ENCODE measurements around the gene SCD5.

Gene SCD5

GRCh38 chr4:82623121-82623683 lies 175.4 kb downstream of the SCD5 start:
- TF ChIP-seq TARDBP (IDR thresholded peaks at IDR 0.05) (no peak), ARNT (IDR thresholded peaks at IDR 0.05) (no peak), NFRKB (IDR thresholded peaks at IDR 0.05) (no peak), PKNOX1 (IDR thresholded peaks at IDR 0.05) (no peak), FOXA1 (IDR thresholded peaks at IDR 0.05) (no peak), SUZ12 (IDR thresholded peaks at IDR 0.05) (no peak), BHLHE40 (IDR thresholded peaks at IDR 0.05; ENCODE audit: borderline replicate concordance) (no peak), FOXM1 (IDR thresholded peaks at IDR 0.05; ENCODE audit: borderline replicate concordance) (no peak), HDGF (IDR thresholded peaks at IDR 0.05; ENCODE audit: borderline replicate concordance) (no peak), LEF1 (IDR thresholded peaks at IDR 0.05; ENCODE audit: borderline replicate concordance) (no peak)
- POLR2A ChIA-PET: no interaction called here
- CTCF ChIA-PET: no interaction called here
- no peak for DNase-seq (ENCODE audit: extremely low spot score)

- no peak for TF ChIP-seq FOXM1 (IDR thresholded peaks at IDR 0.05; ENCODE audit: borderline replicate concordance)
- TF ChIP-seq PKNOX1 (IDR thresholded peaks at IDR 0.05): no peak
- TF ChIP-seq FOXK2 (IDR thresholded peaks at IDR 0.05): no peak
- no peak for TF ChIP-seq FOXA1 (IDR thresholded peaks at IDR 0.05)
- TF ChIP-seq CTBP1 (IDR thresholded peaks at IDR 0.05; ENCODE audit: borderline replicate concordance): no peak
- no peak for TF ChIP-seq SP1 (IDR thresholded peaks at IDR 0.05)
- TF ChIP-seq LEF1 (IDR thresholded peaks at IDR 0.05; ENCODE audit: borderline replicate concordance): no peak
- no peak for DNase-seq (ENCODE audit: extremely low spot score)
- ChIA-PET CTCF (no interaction called here), POLR2A (no interaction called here)
Observed at GRCh38 chr4:82621251-82621650, 177.3 kb downstream of the SCD5 start.

GRCh38 chr4:82620126-82620735 lies 178.4 kb downstream of the SCD5 start:
- no peak for TF ChIP-seq LEF1 (IDR thresholded peaks at IDR 0.05; ENCODE audit: borderline replicate concordance)
- no peak for TF ChIP-seq ARNT (IDR thresholded peaks at IDR 0.05)
- no peak for TF ChIP-seq FOXK2 (IDR thresholded peaks at IDR 0.05)
- TF ChIP-seq ZNF384 (IDR thresholded peaks at IDR 0.05): no peak
- TF ChIP-seq NFRKB (IDR thresholded peaks at IDR 0.05): no peak
- no peak for TF ChIP-seq SUZ12 (IDR thresholded peaks at IDR 0.05)
- no peak for TF ChIP-seq BHLHE40 (IDR thresholded peaks at IDR 0.05; ENCODE audit: borderline replicate concordance)
- no peak for TF ChIP-seq L3MBTL2 (conservative IDR thresholded peaks at IDR 0.05)
- TF ChIP-seq PKNOX1 (IDR thresholded peaks at IDR 0.05): no peak
- TF ChIP-seq TARDBP (IDR thresholded peaks at IDR 0.05): no peak
- no peak for TF ChIP-seq CTBP1 (IDR thresholded peaks at IDR 0.05; ENCODE audit: borderline replicate concordance)
- no peak for TF ChIP-seq FOXM1 (IDR thresholded peaks at IDR 0.05; ENCODE audit: borderline replicate concordance)
- TF ChIP-seq SP1 (IDR thresholded peaks at IDR 0.05): no peak
- no peak for TF ChIP-seq FOXA1 (IDR thresholded peaks at IDR 0.05)
- TF ChIP-seq HDGF (IDR thresholded peaks at IDR 0.05; ENCODE audit: borderline replicate concordance): no peak
- TF ChIP-seq ELF4 (IDR thresholded peaks at IDR 0.05): no peak
- CTCF ChIA-PET: no interaction called here
- POLR2A ChIA-PET: no interaction called here
- no peak for DNase-seq (ENCODE audit: extremely low spot score)

- no peak for DNase-seq (ENCODE audit: extremely low spot score)
- CTCF ChIA-PET: interaction anchor here (1.4 kb wide), 1 partner anchor 121 kb away, joined by 4 read pairs; no protein-coding TSS in a partner anchor
- POLR2A ChIA-PET: interaction anchor here (0.6 kb wide), 1 partner anchor 21 kb away, joined by 3 read pairs; no protein-coding TSS in a partner anchor
- TF ChIP-seq ZNF384 (IDR thresholded peaks at IDR 0.05): no peak
- no peak for TF ChIP-seq FOXK2 (IDR thresholded peaks at IDR 0.05)
- no peak for TF ChIP-seq FOXA1 (IDR thresholded peaks at IDR 0.05)
- TF ChIP-seq FOXM1 (IDR thresholded peaks at IDR 0.05; ENCODE audit: borderline replicate concordance): no peak
- no peak for TF ChIP-seq ARNT (IDR thresholded peaks at IDR 0.05)
- no peak for TF ChIP-seq CTBP1 (IDR thresholded peaks at IDR 0.05; ENCODE audit: borderline replicate concordance)
- TF ChIP-seq TARDBP (IDR thresholded peaks at IDR 0.05): no peak
- TF ChIP-seq SP1 (IDR thresholded peaks at IDR 0.05): no peak
Observed at GRCh38 chr4:82618103-82618720, 180.4 kb downstream of the SCD5 start.

GRCh38 chr4:82614838-82615449 lies 183.7 kb downstream of the SCD5 start:
- ChIA-PET CTCF (no interaction called here), POLR2A (no interaction called here)
- TF ChIP-seq PKNOX1 (IDR thresholded peaks at IDR 0.05): peak; percentile 14; the same call in 1 of the 2 replicates
- TF ChIP-seq BHLHE40 (IDR thresholded peaks at IDR 0.05; ENCODE audit: borderline replicate concordance): no peak
- TF ChIP-seq FOXA1 (IDR thresholded peaks at IDR 0.05): no peak
- DNase-seq (ENCODE audit: extremely low spot score): no peak
